Esophagus (tissue), 2 donors: ENCODE results near the gene G6PD. TPM values are rescaled to one million over a fixed set of nuclear protein-coding genes. Genes with fewer than 3 reads are reported as not detected.
A peak's percentile ranks its signal among the peaks of the same experiment; 100 is the strongest.

Experiments
- H3K27ac ChIP-seq, 2 donors: one replicate each; pipeline ENCODE4 v1.5.1; 2013; ENCODE audit warnings: low read depth in 2 of 2, mild to moderate bottlenecking in 2 of 2, inconsistent platforms in 1 of 2, low read length in 1 of 2, moderate library complexity in 1 of 2
- H3K27me3 ChIP-seq, 2 donors: one replicate each; pipeline ENCODE4 v1.6.1; 2013; ENCODE audit warnings: low read length in 2 of 2, control low read depth in 1 of 2, mild to moderate bottlenecking in 1 of 2; ENCODE audit not compliant: insufficient read depth in 2 of 2, control insufficient read depth in 1 of 2
- H3K36me3 ChIP-seq, 2 donors: one replicate each; pipeline ENCODE4 v1.6.1; 2013; ENCODE audit warnings: low read length in 1 of 2; ENCODE audit not compliant: control insufficient read depth in 2 of 2, insufficient read depth in 2 of 2
- H3K4me1 ChIP-seq, 2 donors: one replicate each; pipeline ENCODE4 v1.6.1; 2013; ENCODE audit warnings: low read length in 1 of 2; ENCODE audit not compliant: control insufficient read depth in 2 of 2, insufficient read depth in 2 of 2
- H3K4me3 ChIP-seq, 2 donors: one replicate each; pipeline ENCODE4 v1.5.1; 2013; ENCODE audit warnings: low read length in 2 of 2, mild to moderate bottlenecking in 2 of 2, low read depth in 1 of 2, moderate library complexity in 1 of 2
- H3K9me3 ChIP-seq, 2 donors: one replicate each; pipeline ENCODE4 v1.6.1; 2013; ENCODE audit warnings: mild to moderate bottlenecking in 2 of 2, low read depth in 1 of 2, low read length in 1 of 2, moderate library complexity in 1 of 2; ENCODE audit not compliant: control insufficient read depth in 2 of 2, insufficient read depth in 1 of 2
- WGBS, 2 donors: extraction: QIAGEN DNeasy Blood & Tissue Kit; methylation state at CpG; one replicate each; pipeline ENCODE4 v1.1.7; 2013; 5-methylcytosine and 5-hydroxymethylcytosine counted together
- polyA plus RNA-seq, 2 donors: library from polyadenylated mRNA; stranded (reverse); fragments of 200-250 nt; gene quantifications; one replicate each; pipeline ENCODE4 v1.2.3, GENCODE V29; 2013
- donor health status: healthy with polysubstance abuse.
- donor health status: Bipolar disorder and iron deficiency.

Gene G6PD
- polyA plus RNA-seq, 2 donors: 42.7 to 46.9 TPM

DNA sequence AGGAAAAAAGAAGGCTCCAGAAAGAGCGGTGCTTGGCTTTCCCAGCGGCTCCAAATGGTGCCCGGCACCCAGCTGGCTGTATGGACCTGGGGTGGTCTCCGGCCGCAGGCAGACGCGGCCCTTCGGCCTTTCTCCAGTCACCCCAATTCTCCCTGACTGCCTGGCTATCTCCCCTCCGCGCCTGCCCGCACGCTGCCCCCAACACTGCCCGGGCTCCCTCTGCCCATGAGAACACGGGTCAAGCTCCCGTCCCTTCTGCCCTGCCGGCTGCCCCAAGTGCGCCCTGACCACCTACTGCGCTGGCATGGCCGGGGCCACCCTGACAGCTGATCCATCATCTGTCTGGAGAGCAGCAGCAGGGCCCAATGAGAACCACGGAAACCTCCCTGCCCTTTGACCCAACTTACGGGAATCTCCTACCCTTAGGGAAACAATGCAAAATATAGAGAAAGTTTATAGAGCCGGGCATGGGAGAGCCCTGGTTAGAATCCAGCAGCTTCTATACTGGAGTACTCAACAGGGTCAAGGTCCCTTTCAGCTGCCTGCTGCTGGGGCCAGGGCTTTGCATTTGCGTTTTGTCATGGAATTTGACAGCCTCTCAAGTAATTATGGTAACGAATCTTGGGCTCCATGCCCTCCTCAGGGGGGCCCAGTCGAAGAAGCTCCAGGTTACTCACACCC is 29.4 kb downstream of the G6PD start:
- H3K4me3 ChIP-seq: no peak overlapping the region
- no peaks in the 10 kb centered on the region for H3K4me1 ChIP-seq
- H3K27ac ChIP-seq: peak overlapping the region; percentile 88 to 95
- H3K27me3 ChIP-seq: no peaks in the 10 kb centered on the region
- no peaks in the 10 kb centered on the region for H3K9me3 ChIP-seq
- WGBS, 2 donors: 47 to 49% methylated on average over 25 of the region's 25 CpGs
- no peaks in the 10 kb centered on the region for H3K36me3 ChIP-seq

- no peaks in the 10 kb centered on the region for H3K9me3 ChIP-seq
- H3K36me3 ChIP-seq: no peaks in the 10 kb centered on the region
- H3K4me3 ChIP-seq: peak overlapping the region; percentile 23 to 56
- H3K27ac ChIP-seq: peak overlapping the region; percentile 88 to 95
- no peaks in the 10 kb centered on the region for H3K27me3 ChIP-seq
- no peaks in the 10 kb centered on the region for H3K4me1 ChIP-seq
- 2 to 28% methylated on average over 19 of the region's 19 CpGs for WGBS, 2 donors
Observed at GRCh38 chrX:154516656-154517100, 30.0 kb downstream of the G6PD start.

DNA sequence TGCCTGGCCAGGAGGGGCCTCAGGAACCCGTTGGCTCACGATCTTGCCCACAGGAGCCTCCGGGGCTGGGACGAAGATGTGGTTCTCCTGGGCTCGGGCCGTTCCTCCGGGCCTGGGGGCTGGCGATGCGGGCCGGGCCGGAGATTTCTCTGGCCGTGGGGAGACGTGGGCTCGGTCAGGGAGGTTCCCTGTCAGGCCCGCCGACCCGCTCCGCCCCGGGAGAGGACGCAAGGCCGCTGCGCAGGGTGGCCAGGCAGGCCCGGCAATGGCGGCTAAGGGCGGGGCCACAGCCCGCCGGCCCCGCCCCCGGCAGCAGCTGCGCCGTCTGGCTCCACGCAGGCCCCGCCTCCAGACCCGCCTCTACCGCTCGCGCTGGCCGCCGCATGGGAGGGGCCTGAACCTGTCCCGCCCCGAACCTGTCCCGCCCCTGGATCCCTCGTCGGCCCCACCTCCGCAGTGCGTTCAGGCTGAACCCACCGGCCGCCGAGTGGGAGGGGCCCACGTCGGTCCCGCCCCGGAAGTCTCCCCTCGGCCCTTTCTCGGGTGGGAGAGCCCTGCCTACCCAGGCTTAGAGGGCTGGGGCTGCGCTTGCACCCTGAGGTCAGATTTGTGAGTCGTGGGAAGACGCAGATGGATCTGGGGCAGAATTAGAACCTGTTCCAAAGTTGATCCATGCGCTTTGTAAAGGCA is 30.5 kb downstream of the G6PD start, which contains the start of gene FAM3A:
FAM3A (minus strand) TSS at position 267 of the 690 bp plus-strand sequence. CDS start 460 bp downstream, outside the sequence.
- Histone ChIP-seq H3K4me1 (no peaks in the 10 kb centered on the region), H3K9me3 (no peaks in the 10 kb centered on the region), H3K27me3 (no peaks in the 10 kb centered on the region), H3K36me3 (no peaks in the 10 kb centered on the region), H3K27ac (peak within 1 kb of the TSS; percentile 88 to 95), H3K4me3 (peak within 1 kb of the TSS; percentile 52 to 68)
- 1 to 37% methylated on average over 31 to 57 of the region's 59 CpGs for WGBS, 2 donors

DNA sequence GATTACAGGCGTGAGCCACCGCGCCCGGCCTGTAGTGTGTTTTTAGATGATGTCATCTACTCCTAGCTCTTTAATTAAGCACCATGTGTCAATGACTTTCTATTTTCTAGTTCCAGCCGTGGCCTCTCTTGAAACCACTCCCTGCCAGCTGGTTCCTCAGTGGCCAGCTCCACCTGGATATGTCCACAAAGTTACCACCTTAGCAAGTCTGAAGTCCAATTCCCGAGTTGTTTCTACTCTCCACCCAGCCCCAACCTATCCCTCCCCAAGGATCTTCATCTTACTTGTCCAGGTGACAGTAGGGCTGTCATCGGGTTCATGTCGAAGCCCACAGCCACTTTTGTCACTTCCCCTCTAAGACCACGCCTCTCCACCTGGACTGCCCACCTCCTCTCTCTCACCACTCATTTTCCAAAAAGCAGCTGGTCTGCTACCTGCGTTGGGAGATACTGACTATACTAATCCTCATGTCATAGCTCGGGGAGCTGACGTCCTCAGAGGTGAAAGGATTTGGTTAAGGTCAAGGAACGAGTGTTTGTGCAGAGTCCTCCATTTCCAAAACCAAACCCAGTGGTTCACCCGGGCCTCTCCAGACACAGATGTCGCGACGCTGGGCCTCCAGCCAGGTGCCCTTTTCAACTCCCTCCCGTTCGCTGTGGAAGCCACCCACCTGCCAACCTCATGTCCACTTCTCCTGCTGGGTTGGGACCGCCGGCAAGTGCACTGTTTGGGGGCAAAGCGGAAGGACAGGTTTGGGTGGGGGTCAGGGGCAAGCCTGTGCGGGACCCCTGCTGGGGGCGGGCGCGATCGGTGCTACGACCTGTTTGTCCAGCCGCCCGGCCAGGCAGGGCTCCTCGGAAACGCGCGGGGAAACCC is 31.3 kb downstream of the G6PD start:
- Histone ChIP-seq H3K27ac (peak overlapping the region; percentile 73 to 90), H3K27me3 (no peaks in the 10 kb centered on the region)
- WGBS, 2 donors: 15 to 41% methylated on average over 28 to 34 of the region's 34 CpGs

DNA sequence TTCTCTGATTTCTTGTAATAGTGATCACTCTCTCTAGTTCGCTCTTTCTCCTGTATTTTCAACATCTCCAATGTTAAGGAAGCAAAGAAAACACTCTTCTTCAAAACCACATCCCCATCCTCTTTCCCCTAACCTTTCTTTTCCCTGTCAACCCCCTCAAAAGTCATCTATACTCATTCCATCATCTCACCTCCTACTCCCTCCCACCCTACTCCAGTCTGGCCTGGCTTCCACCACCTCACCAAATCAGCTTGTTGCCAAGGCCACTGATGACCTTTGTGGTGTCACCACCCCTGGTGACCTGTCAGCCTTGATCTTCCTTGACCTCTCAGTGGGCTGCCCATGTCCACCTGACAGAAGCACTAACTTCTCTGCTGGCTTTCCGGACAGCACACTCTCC is 32.9 kb downstream of the G6PD start:
- no peaks in the 10 kb centered on the region for H3K4me1 ChIP-seq

More for the DNA sequence above, 31.3 kb downstream of the G6PD start:
- no peaks in the 10 kb centered on the region for H3K9me3 ChIP-seq
- H3K36me3 ChIP-seq: no peaks in the 10 kb centered on the region
- H3K4me1 ChIP-seq: no peaks in the 10 kb centered on the region
- H3K4me3 ChIP-seq: peak overlapping the region; percentile 52 to 68

GRCh38 chrX:154512879-154513553 is 33.6 kb downstream of the G6PD start:
- H3K27ac ChIP-seq: no peak overlapping the region
- H3K9me3 ChIP-seq: no peaks in the 10 kb centered on the region
- WGBS, 2 donors: 89 to 94% methylated on average over 16 of the region's 16 CpGs

More for the DNA sequence above, 32.9 kb downstream of the G6PD start:
- Histone ChIP-seq H3K27ac (no peak overlapping the region), H3K36me3 (no peaks in the 10 kb centered on the region), H3K9me3 (no peaks in the 10 kb centered on the region), H3K27me3 (no peaks in the 10 kb centered on the region), H3K4me3 (no peak overlapping the region)
- WGBS, 2 donors: 76 to 93% methylated on average over 2 of the region's 2 CpGs

DNA sequence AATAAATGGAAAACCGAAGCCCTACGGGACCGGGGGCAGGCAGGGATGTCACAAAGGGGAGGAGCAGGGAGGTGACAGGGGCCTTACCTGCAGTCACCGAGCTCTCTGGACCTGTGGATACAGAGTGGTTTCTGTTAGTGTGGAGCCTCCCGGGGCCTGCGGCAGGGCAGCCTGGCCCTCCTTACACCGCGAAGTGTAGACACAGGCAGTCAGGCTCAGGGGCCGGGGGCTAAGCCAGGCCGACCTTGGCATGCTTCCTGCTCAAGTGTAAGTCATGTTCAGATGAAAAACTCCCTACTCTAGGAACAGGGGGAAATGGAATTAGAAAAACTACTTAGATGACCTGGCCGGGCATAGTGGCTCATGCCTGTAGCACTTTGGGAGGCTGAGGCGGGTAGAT is 34.9 kb downstream of the G6PD start:
- H3K4me3 ChIP-seq: no peak overlapping the region
- H3K27me3 ChIP-seq: no peaks in the 10 kb centered on the region
- no peaks in the 10 kb centered on the region for H3K9me3 ChIP-seq
- WGBS, 2 donors: 80 to 84% methylated on average over 12 of the region's 12 CpGs
- peaks cover 0 to 5% of the 10 kb centered on the region in 2 donors for H3K36me3 ChIP-seq
- H3K27ac ChIP-seq: no peak overlapping the region
- H3K4me1 ChIP-seq: peaks cover 0 to 1% of the 10 kb centered on the region in 2 donors

More at GRCh38 chrX:154512879-154513553, 33.6 kb downstream of the G6PD start:
- no peak overlapping the region for H3K4me3 ChIP-seq
- no peaks in the 10 kb centered on the region for H3K36me3 ChIP-seq
- no peaks in the 10 kb centered on the region for H3K27me3 ChIP-seq
- no peaks in the 10 kb centered on the region for H3K4me1 ChIP-seq

DNA sequence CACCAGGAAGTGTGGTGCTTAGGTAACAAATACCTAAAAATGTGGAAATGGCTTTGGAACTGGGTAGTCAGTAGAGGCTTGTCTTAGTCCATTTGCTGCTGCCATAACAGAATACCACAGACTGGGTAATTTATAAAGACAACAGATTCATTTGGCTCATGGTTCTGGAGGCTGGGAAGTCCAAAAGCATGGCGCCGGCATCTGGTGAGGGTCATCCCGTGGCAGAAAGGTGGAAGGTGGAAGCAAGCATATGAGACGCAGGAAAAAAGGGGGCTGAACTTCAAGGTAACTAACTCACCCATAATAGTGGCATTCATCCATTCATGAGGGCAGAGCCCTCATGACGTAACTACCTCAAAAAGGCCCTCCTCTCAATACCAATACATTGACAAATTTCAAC is 37.2 kb downstream of the G6PD start:
- Histone ChIP-seq H3K4me1 (peaks cover 0 to 8% of the 10 kb centered on the region in 2 donors), H3K27ac (no peak overlapping the region), H3K4me3 (no peak overlapping the region), H3K27me3 (no peaks in the 10 kb centered on the region), H3K36me3 (peaks cover 0 to 8% of the 10 kb centered on the region in 2 donors), H3K9me3 (no peaks in the 10 kb centered on the region)
- 90 to 98% methylated on average over 5 of the region's 5 CpGs for WGBS, 2 donors

- Histone ChIP-seq H3K27ac (no peak overlapping the region), H3K4me1 (peaks cover 0 to 8% of the 10 kb centered on the region in 2 donors), H3K36me3 (peaks cover 0 to 8% of the 10 kb centered on the region in 2 donors), H3K27me3 (no peaks in the 10 kb centered on the region), H3K4me3 (no peak overlapping the region), H3K9me3 (no peaks in the 10 kb centered on the region)
- WGBS, 2 donors: 86 to 92% methylated on average over 13 of the region's 13 CpGs
Observed at GRCh38 chrX:154508384-154508745, 38.3 kb downstream of the G6PD start.
